HL-60/S4 treated with retinoic acid at 250 ng/mL for 4 days and 3 days (cell line): Measurements from ENCODE around the gene CCDC18.
"Not testable (repeated sequence)": the region's sequence is repeated elsewhere in the genome, so short reads cannot be mapped to it uniquely, and the experiment has no call there.

Experiments used
- in situ Hi-C: fragments of 300-500 bp; cut with MboI; formaldehyde crosslinking; loops from 2 replicates; pipeline ENCODE4 v1.7.0; 2022; ENCODE audit warnings: low sequenced_read_pairs

CCDC18 gene

DNA sequence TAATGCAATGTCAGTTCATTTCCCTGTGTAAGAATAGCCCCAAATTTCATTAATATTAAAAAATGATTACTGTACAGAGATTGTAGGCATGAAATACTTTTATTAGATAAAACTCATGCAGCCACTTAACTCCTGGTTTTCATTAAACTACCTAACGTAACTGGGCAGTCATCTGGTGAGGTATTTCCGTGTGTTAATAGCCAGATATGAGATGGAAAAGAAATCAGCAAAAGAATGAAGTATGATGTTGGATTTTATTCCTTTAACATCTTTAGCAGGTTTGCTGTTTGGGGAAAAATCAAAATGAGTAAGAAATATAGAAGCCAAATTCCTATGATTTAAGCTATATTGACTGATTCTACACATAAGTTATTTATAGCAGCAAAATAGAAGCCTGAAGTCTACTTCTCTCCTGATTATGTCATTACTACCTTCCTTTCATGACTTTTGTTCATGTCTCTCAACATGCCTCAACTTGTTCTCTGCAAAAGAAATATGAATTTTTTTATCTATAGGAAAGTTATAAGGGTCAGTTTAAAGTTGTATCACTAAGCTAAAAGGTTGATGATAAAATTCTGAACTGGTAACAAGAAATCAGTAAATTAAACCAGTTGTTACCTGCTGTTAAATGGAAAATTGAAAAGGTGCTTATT, 42.6 kb downstream of the CCDC18 start:
- in situ Hi-C loops, result no loop called here

DNA sequence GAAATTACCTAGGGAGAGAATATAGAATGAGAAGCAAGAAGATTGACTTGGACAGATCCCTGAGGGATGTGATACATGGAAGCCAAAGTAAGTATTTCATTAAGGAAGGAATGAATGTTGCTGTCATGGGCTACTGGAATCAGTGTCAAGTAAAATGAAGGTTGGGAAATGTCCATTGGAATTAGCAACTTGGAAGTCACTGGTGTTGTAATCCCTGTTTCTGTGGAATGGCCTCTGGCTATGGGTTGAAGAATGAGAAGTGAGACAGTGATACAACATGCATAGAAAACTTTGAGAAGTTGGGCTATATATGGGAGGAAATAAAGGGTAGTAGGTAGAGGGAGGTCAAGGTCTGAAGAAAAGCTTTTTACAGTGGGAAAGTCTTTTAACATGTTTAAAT, 54.7 kb downstream of the CCDC18 start:
- in situ Hi-C loops, result no loop called here

DNA sequence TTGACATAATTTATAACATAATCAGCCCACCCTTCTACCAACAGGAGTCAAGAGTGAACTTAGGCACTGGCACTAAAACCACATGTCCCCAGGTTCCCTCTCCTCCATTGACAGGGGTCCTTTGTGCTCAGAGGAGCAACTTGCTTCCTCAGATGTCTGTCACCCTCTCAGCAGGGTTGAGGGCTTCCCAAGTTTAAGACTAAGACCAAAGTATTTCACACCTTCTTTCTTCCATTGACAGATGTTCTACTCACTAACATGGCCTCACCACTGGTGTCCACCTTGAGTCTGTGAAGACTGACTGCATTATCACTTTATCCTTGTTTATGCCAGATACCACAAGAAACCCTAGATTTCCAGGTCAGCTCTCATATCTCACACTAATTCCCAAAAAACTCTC, 56.5 kb downstream of the CCDC18 start:
- in situ Hi-C loops, result no loop called here

DNA sequence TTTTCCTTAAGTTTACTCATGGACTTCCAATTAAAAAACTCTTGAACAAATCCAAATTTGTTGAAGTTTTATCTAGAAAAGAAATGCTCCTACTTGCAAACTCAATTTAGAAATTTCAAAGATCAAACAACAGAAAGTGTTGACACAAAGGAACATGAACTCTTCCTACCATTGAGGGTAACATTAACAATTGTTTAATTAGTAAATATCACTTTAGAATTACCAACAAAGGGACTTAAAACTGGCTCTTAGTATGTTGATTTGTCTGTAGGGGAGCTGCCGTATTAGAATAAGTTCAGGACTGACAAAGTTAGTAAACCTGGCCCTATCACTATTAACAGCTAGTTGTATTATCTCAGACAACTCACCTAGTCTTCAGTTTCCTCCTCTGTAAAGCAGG, 57.9 kb downstream of the CCDC18 start:
- in situ Hi-C loops, result no loop called here

DNA sequence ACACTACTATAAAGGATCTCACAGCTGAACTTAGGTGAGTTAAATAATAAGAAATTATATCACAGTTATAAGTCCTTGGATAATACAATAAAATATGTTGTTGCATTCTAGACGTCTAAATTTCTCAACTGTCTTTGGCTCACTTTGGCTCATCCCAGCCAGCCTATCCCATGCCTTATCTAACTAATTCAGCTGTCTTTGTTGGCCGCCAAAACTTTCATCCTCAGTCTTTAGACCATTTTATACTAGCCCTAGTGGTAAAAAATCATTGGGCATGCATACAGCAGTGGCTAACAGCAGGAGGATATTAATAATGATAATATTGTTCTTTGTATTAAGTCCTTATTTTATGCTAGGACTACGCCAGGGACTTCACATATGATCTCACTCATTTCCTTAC, 59.3 kb downstream of the CCDC18 start:
- in situ Hi-C loops, result no loop called here

DNA sequence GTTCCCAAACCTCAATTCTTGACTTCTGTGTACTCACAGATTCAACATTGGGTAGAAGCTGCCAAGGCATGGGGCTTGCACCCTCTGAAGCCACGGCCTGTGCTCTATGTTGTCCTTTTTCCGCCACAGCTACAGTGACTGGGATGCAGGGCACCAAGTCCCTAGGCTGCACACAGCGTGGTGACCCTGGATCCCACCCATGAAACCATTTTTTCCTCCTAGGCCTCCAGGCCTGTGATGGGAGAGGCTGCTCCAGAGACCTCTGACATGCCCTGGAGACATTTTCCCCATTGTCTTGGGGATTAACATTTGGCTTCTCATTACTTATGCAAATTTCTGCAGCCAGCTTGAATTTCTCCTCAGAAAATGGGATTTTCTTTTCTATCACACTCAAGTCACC, 62.7 kb downstream of the CCDC18 start:
- in situ Hi-C loops, result not testable (repeated sequence)

DNA sequence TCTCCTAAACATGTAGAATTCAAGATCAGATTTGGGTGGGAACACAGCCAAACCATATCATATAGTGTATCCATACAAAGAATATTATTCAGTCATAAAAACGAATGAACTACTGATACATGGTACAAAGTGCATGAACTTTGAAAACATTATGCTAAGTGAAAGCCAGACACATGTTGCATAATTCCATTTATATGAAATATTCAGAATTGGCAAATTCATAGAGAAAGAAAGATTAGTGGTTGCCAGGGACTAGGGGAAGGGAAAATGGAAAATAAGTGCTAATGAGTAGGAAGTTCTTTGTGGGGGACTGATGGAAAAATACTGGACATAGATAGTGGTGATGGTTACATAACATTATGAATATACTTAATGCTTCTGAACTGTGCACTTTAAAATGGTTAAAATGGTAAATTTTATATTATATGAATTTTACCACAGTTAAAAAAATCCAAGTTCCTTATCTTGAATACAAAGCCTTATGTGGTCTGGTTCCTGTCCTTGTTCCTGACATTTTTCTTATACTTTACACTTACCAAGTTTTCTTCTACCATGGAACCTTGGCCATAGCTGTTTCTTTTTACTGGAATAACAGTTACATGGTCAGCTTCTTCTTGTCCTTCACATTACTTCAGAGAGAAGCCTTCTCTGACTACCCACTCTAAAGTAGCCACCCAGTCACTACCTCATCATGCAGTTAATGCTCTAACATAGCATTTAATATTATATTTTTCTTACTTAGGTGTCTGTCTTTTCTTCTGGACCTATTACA, 64.0 kb downstream of the CCDC18 start:
- in situ Hi-C loops, result no loop called here

DNA sequence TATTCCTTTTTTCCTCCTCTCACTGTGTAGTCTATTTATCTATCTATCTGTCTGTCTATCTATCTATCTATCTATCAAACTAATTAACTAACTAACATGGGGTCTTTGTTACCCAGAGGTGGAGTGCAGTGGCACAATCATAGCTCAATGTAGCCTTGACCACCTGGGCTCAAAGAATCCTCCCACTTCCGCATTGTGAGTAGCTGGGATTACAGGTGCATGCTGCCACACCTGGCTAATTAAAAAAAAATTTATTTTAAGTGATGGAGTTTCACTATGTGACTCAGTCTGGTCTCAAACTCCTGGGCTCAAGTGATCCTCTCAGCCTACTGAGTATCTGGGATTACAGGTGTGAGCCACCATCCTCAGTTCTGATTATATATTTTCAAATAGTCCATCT, 71.4 kb downstream of the CCDC18 start:
- in situ Hi-C loops, result no loop called here

DNA sequence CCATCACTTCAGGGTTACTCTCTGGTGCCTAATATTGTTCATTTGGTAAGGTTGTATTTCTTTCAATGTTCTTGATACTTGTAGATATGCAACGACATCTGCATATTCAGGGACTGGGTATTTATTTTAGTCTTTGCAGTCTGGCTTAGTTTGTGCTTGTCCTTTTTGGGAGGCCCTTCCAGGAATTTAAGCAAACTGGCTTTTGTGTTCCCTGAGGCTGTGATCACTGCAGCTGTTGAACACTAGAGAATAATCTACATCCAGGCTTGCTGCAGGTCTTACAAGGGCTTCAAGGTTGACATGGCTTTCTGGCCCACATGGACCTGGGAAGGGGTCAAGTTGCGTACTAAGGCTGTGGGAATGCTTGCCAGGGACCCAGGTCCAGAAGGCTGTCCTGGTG, 72.1 kb downstream of the CCDC18 start:
- in situ Hi-C loops, result no loop called here

DNA sequence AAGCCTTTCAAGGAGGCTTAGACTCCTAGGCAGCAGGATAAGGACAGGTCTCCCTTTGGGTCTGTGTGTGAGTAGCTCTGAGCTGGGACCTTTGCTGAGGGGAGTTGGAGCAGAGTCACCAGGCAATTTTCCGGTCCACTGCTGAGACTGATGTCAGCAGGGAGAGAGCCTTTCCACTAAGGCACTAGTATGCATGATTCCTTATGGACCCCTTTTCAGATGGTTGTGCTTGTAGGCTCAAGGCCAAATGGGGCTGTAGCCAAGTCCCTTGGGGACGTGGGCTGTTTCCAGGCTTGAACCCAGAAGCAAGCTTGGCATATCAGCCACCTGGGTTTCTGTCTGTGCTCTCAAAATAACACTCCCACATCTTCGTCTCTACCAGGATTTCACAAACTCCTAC, 73.0 kb downstream of the CCDC18 start:
- in situ Hi-C loops, result no loop called here

DNA sequence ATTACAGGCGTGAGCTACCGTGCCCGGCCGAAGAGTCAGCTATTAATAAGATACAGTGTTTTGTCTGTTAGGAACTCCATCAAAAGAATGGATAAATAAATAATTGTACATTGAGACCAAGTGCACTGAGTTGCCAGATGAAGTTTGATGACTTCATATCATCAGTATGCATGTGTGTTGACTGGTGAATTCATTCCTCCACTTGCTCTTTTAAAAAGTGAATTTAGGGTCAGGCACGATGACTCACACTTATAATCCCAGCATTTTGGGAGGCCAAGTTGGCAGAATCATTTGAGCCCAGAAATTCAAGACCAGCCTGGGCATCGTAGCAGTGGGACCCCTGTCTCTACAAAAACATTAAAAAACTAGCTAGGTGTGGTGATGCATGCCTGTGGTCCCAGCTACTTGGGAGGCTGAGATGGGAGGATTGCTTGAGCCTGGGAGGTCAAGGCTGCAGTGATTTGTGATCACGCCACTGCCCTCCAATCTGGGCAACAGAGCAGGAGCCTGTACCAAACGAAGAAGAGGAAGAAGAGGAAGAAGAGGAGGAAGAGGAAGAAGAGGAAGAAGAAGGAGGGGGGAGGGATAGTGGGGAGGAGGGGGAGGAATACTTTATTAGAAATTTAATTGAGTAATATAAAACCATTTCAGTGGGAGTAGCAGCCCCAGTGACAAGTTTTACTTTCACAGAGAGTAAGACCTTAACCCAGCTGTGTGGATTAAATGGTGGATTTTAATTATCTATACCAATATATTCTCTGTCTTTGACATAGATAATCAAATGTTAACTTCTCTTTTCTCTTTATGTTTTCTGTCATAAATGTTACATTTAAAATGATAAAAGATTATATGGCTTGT, 74.9 kb downstream of the CCDC18 start:
- in situ Hi-C loops, result no loop called here

DNA sequence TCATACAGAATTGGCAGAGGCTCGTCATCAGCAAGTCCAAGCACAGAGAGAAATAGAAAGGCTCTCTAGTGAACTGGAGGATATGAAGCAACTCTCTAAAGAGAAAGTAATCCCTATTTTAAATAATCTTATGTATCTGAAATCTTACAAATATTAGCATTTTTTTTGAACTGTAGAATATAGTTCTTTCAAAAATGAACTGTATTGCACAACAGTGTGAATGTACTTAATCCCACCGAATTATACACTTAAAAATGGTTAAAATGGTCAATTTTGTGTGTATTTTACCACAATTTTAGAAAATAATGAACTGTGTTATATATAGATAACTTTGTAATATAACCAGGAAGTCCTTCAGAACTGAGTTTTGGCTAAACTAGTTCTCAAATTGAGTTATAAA, 75.9 kb downstream of the CCDC18 start:
- in situ Hi-C loops, result no loop called here

DNA sequence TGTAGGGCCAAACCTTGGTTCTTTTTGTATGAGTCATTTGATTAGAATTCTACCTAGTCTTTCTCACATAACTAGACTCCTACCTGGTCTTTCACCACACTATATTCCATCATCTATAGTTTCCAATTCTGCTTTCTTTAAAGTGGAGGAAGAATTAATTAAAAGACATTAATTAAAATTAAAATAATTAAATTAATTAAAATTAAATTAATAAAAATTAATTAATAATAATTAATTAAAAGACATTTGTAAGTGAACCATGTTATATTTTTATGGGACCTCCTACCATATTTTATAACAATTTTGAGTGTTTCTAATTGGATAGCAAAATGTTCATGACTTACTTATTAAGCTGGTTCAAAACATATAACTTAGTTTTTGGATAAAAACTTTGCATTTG, 77.4 kb downstream of the CCDC18 start:
- in situ Hi-C loops, result no loop called here

DNA sequence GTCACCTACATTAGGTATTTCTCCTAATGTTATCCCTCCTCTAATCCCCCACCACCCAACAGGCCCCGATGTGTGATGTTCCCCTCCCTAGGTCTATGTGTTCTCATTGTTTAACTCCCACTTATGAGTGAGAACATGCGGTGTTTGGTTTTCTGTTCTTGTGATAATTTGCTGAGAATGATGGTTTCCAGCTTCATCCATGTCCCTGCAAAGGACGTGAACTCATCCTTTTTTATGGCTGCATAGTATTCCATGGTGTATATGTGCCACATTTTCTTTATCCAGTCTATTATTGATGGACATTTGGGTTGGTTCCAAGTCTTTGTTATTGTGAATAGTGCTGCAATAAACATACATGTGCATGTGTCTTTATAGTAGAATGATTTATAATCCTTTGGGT, 80.2 kb downstream of the CCDC18 start:
- in situ Hi-C loops, result not testable (repeated sequence)

DNA sequence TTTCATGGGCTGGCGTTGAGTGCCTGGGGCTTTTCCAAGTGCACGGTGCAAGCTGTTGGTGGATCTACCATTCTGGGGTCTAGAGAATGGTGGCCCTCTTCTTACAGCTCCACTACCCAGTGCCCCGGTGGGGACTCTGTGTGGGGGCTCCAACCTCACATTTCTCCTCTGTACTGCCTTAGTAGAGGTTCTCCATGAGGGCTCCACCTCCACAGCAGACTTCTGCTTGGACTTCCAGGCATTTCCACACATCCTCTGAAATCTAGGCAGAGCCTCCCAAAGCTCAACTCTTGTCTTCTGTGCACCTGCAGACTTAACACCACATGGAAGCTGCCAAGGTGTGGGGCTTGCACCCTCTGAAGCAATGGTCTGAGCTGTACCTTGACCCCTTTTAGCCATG, 82.1 kb downstream of the CCDC18 start:
- in situ Hi-C loops, result no loop called here

DNA sequence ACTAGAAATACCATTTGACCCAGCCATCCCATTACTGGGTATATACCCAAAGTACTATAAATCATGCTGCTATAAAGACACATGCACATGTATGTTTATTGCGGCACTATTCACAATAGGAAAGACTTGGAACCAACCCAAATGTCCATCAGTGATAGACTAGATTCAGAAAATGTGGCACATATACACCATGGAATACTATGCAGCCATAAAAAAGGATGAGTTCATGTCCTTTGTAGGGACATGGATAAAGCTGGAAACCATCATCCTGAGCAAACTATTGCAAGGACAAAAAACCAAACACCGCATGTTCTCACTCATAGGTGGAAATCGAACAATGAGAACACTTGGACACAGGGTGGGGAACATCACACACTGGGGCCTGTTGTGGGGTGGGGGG, 88.4 kb downstream of the CCDC18 start:
- in situ Hi-C loops, result not testable (repeated sequence)

DNA sequence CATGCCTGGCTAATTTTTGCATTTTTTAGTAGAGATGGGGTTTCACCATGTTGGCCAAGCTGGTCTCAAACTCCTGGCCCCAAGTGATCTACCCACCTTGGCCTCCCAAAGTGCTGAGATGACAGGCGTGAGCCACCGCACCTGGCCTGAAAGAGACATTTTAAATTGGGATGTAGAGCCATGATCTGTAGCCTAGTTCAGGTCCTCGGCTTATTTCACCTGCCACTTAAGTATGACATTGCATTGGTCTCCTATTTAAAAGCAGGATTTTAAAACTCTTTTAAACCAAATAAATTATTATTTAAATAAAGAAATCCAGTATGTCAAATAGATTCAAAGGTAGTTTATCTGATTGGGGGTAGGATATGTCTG, 94.7 kb downstream of the CCDC18 start:
- in situ Hi-C loops, result not testable (repeated sequence)

DNA sequence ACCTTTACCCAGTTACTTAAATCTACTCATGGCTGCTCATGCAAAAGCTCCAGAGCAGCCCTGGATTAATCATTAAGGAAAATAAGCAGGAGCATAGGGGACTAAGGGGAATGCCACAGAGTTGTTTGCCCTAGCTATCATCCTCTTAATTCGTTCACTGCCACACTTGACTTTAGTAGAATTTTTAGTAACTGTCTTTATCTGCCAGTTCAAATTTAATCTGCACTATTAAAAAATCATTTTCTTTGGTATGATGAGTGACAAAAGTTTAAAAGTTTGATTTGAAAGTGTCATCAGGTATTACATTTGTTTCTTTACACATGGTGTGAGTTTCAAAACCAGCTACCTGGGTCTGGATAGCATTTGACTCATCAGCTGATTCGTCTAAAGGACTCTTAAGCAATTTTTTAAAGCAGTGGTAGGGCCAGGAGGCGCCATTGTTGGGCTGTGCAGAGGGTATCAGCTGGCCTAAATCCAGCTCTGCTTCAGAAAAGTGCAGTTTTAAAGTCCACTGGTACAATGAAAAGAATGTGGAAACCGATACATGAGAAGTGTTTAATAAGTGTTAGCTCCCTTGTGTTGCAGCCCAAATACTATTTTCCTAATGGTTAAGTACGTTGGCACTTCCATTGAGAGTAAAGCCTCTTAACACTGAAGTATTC, 95.2 kb downstream of the CCDC18 start:
- in situ Hi-C loops, result no loop called here

DNA sequence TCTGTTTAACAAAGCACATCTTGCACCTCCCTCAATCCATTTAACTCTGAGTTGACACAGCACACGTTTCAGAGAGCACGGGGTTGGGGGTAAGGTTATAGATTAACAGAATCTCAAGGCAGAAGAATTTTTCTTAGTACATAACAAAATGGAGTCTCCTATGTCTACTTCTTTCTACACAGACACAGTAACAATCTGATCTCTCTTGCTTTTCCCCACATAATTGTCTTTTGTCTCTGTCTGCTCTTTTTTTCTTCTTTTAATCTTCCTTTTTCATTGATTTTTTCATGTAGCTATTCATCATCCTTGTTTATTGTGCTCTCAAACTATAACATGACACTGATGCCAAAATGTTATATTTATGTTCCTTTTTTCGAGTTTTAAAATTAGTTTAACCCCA, 97.0 kb downstream of the CCDC18 start:
- in situ Hi-C loops, result not testable (repeated sequence)

DNA sequence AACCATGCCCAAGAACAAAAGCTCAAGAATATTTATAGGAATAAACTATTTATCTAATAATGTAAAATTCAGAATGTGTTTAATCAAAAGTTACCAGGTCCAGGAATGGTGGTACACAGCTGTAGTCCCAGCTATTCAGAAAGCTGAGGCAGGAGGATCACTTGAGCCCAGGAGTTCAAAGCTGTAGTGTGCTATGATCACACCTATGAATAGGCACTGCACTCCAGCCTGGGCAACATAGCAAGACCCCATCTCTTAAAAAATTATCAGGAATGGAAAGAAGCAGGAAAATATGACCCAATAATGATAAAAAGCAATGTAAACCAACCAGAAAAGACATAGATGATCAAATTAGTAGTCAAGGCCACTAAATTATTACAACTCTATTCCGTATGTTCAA, 103.0 kb downstream of the CCDC18 start:
- in situ Hi-C loops, result no loop called here

DNA sequence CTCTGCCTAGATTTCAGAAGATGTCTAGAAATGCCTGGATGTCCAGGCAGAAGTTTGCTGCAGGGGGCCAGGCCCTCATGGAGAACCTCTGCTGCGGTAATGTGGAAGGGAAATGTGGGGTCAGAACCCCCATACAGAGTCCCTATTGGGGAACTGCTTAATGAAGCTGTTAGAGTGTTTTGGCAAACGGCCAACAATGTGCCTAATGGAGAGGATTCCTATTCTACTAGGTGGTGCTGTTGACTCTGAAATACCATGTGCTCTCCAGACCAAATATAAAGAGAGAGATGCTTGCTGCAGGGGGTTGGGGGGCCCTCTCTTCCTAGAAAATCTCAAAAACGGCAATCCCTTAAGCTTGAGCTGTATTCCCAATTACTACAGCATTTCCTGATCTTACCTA, 108.0 kb downstream of the CCDC18 start:
- in situ Hi-C loops, result no loop called here
